ENCODE data around the gene CAPN7.

The CAPN7 gene

GRCh38 chr3:15279205-15279604, 73.2 kb downstream of the CAPN7 start:
- no peak for DNase-seq

- DNase-seq = no peak
Observed at GRCh38 chr3:15279671-15280402, 73.8 kb downstream of the CAPN7 start.

DNA sequence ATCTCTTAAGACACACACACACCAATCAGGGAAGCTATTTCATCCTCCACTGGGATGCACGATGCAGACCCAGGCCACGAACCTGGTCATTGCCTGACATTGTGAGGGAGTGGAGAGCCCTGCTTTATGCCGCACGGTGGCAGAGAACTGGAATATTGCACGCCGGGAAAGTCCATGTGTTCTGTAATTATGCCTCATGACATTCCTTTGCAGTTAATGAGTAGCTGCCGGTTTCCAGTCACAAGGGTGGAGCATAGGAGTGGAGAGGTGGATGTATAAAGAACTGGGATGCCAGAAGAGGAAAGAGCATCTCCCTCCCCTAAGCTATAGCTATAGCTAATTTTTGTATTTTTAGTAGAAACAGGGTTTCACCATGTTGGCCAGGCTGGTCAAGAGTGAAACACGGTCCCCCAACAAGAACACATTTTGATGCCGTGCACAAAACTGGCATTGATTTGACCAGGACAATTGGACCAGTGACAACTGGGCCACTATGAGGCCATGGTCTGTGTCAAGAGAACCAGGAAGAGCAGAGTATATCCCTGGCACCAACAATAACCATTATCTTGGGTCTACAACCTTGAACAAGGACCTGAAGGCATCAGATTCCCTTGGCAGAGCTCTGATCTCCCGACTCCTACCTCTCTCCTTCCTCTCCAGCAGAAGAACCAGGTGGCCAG, 74.9 kb downstream of the CAPN7 start:
- no peak for DNase-seq

GRCh38 chr3:15281817-15282216, 75.8 kb downstream of the CAPN7 start:
- no peak for DNase-seq

GRCh38 chr3:15283702-15284101, 77.7 kb downstream of the CAPN7 start:
- DNase-seq = no peak

DNA sequence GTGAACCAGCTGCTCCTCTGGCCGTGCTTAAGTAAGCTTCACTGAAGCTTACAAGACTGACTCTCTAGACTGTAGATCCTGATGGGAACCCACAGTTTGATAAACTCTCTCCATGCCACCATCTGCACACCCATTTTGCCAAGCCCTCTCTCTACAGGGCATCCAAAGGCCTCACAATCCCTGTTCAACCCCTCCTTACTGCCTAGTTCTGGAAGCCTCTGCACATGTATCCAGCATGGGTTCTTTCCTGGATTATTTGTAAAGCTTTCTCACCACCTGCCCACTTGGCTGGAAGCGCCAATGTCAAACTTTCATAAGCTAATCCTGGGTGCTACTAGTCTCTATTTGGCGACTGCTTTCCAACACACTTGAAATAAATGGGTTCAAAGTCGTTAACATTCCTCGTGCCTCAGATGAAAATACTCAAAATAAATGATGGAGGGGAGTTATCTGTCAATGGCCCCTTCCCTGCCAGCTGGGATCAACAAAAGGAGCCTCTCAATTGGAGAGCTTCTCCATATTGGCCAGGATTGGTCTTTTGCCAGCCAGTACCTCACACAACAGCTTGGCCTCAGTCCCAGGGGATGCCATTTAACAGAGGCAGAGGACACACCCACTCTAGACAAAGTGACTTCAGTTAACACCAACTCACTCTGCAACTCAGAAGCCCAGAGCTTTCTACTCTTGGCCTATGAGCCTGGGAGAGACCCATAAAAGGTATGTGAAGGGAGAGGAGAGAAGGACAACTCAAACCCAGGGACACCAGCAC, 78.3 kb downstream of the CAPN7 start:
- peak; percentile 97 for DNase-seq

DNA sequence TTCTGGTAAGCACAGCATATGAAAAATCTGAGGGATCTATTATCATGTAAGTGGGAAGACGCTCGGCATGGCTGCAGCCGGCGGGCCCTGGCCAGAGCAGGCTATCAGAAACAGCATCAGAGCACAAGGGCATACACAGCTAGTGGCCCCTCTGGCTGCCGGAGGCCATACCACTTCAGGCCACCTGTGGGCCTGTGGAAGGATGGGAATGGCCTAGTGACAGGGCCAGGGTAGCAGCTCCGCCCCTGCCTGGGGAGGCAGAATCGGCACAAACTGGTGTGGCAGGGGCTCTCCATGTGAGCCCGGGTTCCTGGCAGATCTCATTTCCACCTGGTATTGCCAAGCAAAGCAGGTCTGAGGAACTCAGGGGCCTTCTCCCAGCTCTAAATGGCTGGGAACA, 80.0 kb downstream of the CAPN7 start:
- no peak for DNase-seq

DNA sequence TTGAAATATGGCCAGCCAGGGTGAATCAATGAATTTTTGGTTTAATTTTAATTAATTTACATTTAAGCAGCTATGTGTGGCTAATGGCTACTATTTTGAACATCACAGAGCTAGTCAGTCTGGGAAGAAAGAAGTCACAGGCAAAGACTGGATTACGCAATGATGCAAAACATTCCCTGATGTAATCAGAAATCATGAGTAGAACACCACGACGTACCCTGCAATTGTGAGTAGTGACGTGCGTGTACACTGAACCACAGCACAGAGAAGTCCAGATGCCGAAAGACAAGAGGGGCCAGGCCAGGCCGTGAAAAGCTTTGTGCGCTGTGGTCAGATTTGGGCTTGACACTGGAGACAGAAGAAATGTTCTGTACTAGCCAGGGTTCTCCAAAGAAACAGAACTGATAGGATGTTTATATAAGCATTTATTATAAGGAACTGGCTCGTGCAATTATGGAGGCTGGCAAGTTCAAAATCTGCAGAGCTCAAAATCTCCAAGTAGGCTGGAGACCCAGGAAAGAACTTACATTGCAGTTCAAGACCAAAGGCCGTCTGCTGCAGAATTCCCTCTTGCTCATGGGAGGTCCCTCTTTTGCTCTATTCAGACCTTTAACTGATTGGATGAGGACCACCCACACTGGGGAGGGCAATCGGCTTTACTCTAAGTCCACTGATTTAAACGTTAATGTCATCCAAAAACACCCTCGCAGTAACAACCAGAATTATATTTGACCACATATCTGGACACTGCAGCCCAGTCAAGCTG, 81.7 kb downstream of the CAPN7 start:
- DNase-seq = no peak

DNA sequence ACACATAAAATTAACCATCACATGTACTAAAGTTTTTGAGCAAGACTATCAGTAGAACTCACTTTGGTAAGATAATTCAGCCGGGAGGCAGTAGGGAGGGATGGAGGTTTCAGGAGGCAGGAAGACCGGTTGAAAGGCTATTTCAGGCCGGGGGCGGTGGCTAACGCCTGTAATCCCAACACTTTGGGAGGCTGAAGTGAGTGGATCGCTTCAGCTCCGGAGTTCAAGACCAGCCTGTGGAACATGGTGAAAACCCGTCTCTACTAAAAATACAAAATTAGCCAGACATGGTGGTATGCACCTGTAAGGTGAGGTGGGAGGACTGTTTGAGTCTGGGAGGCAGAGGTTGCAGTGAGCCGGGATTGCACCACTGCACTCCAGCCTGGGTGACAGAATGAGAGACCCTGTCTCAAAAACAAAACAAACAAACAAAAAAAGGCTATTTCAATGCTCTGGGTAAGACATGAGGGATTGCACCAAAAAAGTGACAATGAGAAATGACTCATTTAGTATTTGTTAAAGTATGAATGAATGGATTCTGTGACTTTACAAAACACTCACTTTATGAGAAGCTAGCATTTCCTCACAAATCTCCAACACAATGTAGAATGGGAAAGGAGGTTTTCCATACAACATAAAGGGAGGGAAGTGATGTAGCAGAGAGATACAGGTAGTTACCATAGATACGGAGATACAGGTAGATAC, 82.4 kb downstream of the CAPN7 start:
- no peak for DNase-seq

DNA sequence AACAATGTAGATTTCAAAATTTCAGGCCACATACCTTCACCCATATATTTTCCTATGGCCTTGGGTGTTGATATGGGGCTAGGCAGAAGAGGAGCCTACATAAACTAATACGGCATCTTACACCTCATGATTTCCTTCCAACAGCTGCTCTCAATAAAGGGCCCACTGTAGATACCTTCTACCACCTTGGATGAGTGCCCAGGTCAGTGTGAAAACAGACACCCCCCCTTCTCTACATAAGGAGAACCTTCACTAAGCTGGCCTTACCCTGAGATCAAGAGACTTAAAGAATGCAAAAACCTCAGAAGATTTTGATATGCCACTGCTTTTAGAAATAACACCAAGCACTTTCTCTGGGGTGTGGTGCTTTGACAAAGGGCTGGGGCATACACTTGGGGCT, 83.6 kb downstream of the CAPN7 start:
- DNase-seq = no peak

- DNase-seq = no peak
Observed at GRCh38 chr3:15290736-15291135, 84.7 kb downstream of the CAPN7 start.

GRCh38 chr3:15291589-15292541, 85.8 kb downstream of the CAPN7 start:
- DNase-seq = peak; percentile 8

DNA sequence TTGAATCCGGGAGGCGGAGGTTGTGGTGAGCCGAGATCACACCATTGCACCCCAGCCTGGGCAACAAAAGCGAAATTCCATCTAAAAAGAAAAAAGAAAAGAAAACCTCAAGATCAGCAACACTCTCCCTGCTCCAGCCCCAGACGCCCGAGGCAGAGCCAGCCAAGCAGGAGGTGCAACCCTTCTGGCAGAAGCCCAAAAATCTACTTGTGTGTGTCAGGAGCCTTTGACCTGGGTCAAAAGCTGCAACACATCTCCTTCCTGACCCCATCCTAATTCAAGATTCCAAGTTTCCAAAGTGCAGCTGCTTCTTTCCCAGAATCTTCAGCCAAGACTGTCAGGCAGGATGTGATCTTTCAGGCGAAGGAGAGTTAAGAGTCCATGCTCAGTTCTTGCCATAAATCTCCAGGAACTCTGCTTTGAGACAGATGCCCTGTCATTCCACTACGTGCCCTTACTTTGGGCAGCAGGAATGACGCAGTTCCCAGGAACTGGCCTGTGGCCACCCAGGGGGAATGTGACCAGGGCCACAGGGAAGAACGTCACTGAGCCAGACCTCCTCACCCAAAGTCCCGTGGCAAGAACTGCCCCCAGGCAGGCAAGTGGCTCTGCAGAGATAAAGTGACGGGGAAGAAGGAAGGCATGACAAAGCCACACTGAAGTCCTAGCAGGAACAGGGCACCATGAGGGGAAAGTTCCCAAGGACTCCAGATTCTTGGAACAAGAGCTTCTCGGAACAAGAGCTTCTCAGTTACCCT, 86.9 kb downstream of the CAPN7 start:
- DNase-seq = no peak

DNA sequence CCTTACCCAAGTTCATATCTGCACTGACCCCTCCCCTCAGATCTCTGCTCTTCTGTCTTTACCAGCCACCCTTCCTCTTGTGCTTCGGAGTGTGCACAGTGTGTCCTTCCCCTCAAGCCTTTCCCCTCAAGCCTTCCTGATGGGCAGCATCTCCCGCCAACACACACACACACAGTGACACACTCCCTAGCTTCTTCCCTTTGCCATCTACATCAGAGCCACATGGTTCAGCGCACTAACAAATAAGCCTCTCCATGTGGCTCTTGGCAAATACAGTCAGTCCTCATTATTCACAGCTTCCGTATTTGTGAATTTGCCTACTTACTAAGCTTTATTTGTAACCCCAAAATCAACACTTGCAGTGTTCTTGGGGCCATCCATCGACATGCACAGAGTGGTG, 88.9 kb downstream of the CAPN7 start:
- peak; percentile 18 for DNase-seq

- DNase-seq = no peak
Observed at GRCh38 chr3:15295506-15295905, 89.5 kb downstream of the CAPN7 start.

DNA sequence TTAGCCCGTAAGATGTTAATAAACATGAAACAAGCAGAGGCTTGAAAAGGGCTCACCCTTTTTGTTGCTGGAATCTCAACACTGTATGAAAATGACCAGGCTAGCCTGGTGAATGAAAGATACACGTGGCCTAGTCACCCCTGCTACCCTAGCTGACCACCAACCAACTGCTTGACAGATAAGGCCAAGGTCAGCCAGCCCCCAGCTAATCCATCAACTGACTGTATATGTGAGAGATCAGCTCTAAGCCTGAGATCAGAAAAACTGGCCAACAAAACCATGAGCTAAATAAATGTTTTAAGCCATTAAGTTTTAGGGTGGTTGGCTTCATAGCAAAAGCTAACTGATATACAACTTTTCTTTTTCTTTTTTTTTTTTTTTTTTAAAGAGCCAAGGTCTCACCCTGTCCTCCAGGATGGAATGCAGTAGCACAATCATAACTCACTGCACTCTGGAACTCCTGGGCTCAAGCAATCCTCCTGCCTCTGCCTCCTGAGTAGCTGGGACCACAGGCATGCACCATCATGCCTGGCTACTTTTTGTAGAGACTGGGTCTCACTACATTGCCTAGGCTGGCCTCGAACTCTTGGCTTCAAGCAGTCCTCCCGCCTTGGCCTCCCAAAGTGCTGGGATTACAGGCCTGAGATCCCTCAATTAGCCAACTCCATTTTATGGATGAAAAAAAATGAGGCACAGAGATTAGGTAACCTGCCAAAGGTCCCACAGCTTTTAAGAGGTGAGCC, 91.7 kb downstream of the CAPN7 start:
- DNase-seq = no peak

DNA sequence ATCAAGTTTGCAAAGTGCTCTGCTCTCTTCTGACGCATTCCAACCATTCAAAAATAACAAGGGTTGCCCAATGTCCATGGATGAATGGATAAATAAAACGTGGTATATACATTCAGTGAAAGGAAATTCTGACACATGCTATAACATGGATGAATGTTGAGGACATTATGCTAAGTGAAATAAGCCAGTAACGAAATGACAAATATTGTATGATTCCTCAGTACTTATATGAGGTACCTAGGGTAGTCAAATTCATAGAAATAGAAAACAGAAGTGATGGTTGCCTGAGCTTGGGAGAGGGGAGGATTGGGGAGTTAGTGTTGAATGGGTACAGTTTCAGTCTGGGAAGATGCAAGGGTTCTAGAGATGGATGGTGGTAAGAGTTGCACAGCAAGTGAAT, 92.5 kb downstream of the CAPN7 start:
- no peak for DNase-seq

DNA sequence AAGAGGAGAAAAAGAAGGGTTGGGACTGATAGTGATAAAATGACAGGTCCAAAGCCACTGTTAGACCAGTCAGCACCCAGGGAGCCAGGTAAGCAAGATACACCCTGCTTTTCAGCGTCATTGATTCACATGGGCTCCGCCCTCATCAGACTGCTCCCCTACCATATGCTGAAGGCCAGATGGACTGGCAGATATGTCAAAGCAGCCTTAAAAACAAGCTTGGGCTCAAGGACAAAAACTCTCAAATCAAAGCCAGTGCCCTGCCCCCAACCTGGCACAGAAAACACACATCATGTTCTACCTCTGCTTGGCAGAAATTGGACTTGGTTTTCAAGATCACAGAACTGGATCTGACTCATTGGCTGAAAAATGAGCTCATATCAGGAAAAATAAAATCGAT, 93.0 kb downstream of the CAPN7 start:
- peak; percentile 74 for DNase-seq

GRCh38 chr3:15300323-15301078, 94.5 kb downstream of the CAPN7 start:
- peak; percentile 70 for DNase-seq
